Lung (tissue), 16 donors: Measurements from ENCODE around the gene HELZ2. TPM values are rescaled to one million over a fixed set of nuclear protein-coding genes. Genes with fewer than 3 reads are reported as not detected.

ENCODE experiments used
- ATAC-seq: fragments of 200-7000 bp; cut with Tn5 transposase; one replicate; pipeline ENCODE4 v1.9.1; 2020; ENCODE audit warnings: moderate number of reproducible peaks; ENCODE audit not compliant: insufficient read depth, low FRiP score
- DNase-seq, 3 donors: peaks; one replicate each; pipeline ENCODE4 v3.0.0-alpha.2; 2013 to 2017
- H3K27ac ChIP-seq, 2 donors: one replicate each; pipeline ENCODE4 v1.5.1; 2013; ENCODE audit warnings: mild to moderate bottlenecking in 2 of 2, moderate library complexity in 2 of 2, control low read depth in 1 of 2, inconsistent platforms in 1 of 2, low read depth in 1 of 2, low read length in 1 of 2
- H3K27me3 ChIP-seq, 3 donors: one replicate each; pipeline ENCODE4 v1.5.1; 2013; ENCODE audit warnings: low read length in 2 of 3; ENCODE audit not compliant: control insufficient read depth in 3 of 3, insufficient read depth in 3 of 3
- H3K36me3 ChIP-seq, 4 donors: one replicate each; pipeline ENCODE4 v1.5.1; 2013; ENCODE audit warnings: low read length in 4 of 4, mild to moderate bottlenecking in 1 of 4, moderate library complexity in 1 of 4; ENCODE audit not compliant: control insufficient read depth in 4 of 4, insufficient read depth in 4 of 4
- H3K4me1 ChIP-seq, 5 donors: one replicate each; pipeline ENCODE4 v1.5.1; 2013; ENCODE audit warnings: low read length in 5 of 5, mild to moderate bottlenecking in 2 of 5, moderate library complexity in 1 of 5; ENCODE audit not compliant: control insufficient read depth in 5 of 5, insufficient read depth in 5 of 5
- H3K4me3 ChIP-seq: one replicate; pipeline ENCODE4 v1.5.1; 2013; ENCODE audit warnings: mild to moderate bottlenecking, control low read depth, moderate library complexity
- H3K9ac ChIP-seq, 2 donors: one replicate each; pipeline ENCODE4 v1.5.1; 2013; ENCODE audit warnings: low read length in 2 of 2, control low read depth in 1 of 2; ENCODE audit not compliant: insufficient read depth in 1 of 2
- H3K9me3 ChIP-seq, 4 donors: one replicate each; pipeline ENCODE4 v1.5.1; 2013; ENCODE audit warnings: low read length in 3 of 4, mild to moderate bottlenecking in 1 of 4, moderate library complexity in 1 of 4; ENCODE audit not compliant: control insufficient read depth in 4 of 4, insufficient read depth in 3 of 4
- WGBS, 2 donors: extraction: QIAGEN DNeasy Blood & Tissue Kit; methylation state at CpG; one replicate each; pipeline ENCODE4 v1.1.7; 2013; 5-methylcytosine and 5-hydroxymethylcytosine counted together
- long read RNA-seq, 5 donors: transcript quantifications; one replicate each; lab custom pipeline, GENCODE V29; 2026
- polyA plus RNA-seq, 2 donors: library from polyadenylated mRNA; stranded (reverse); fragments of 200-250 nt; gene quantifications; one replicate each; pipeline ENCODE4 v1.2.1, GENCODE V29; 2013
- total RNA-seq, 2 donors: library from RNA; depleted of rRNA in 1 of 2; stranded (reverse); fragments of >200 nt in 1 of 2; gene quantifications; one replicate each; pipeline ENCODE4 v1.2.1, GENCODE V29; 2014 to 2021
- TF ChIP-seq, protein P1 (sequence below): IDR thresholded peaks from 2 replicates; pipeline ENCODE4 v1.5.1; 2012; ENCODE audit warnings: mild to moderate bottlenecking; ENCODE audit errors: control extremely low read depth, extremely low read depth
- donor health status: control.
- donor health status: control.
- donor health status: Bipolar disorder and iron deficiency.
- donor health status: healthy.
- donor health status: DM: yes; HTN: yes; CAD: no.

HELZ2 gene, protein sequence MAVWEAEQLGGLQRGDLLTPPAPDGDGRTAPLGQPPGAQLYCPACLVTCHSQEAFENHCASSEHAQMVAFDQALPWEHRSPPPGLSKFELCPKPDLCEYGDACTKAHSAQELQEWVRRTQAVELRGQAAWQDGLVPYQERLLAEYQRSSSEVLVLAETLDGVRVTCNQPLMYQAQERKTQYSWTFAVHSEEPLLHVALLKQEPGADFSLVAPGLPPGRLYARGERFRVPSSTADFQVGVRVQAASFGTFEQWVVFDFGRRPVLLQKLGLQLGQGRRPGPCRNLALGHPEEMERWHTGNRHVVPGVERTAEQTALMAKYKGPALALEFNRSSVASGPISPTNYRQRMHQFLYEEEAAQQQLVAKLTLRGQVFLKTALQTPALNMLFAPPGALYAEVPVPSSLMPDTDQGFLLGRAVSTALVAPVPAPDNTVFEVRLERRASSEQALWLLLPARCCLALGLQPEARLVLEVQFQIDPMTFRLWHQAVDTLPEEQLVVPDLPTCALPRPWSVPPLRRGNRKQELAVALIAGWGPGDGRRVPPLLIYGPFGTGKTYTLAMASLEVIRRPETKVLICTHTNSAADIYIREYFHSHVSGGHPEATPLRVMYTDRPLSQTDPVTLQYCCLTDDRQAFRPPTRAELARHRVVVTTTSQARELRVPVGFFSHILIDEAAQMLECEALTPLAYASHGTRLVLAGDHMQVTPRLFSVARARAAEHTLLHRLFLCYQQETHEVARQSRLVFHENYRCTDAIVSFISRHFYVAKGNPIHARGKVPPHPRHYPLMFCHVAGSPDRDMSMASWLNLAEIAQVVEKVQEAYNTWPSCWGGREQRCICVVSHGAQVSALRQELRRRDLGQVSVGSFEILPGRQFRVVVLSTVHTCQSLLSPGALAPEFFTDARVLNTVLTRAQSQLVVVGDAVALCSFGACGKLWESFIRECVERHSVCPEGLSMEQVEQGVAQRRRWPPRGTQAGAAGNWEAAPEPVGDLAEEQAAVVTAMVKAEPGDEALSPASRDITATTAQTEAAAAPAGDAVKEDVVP (N-terminal part only)
- 10 to 100 TPM; 24.4 to 47.2 TPM for total RNA-seq
- 10 to 100 TPM in 1 of 2 donors, 1 to 10 TPM in 1; 9.0 to 26.4 TPM for polyA plus RNA-seq
- long read RNA-seq, donor 1, full-length matches to known transcripts, result 1 of 1 reads
- long read RNA-seq, donor 1, partial matches to known transcripts, result 0 of 1 reads
- long read RNA-seq, donor 1, other reads (novel, unspliced or antisense), result 0 of 1 reads
- long read RNA-seq, donor 2, result 0 reads
- long read RNA-seq, donor 3, result 0 reads
- long read RNA-seq, donor 4, result 0 reads
- long read RNA-seq, donor 5, result 0 reads

DNA sequence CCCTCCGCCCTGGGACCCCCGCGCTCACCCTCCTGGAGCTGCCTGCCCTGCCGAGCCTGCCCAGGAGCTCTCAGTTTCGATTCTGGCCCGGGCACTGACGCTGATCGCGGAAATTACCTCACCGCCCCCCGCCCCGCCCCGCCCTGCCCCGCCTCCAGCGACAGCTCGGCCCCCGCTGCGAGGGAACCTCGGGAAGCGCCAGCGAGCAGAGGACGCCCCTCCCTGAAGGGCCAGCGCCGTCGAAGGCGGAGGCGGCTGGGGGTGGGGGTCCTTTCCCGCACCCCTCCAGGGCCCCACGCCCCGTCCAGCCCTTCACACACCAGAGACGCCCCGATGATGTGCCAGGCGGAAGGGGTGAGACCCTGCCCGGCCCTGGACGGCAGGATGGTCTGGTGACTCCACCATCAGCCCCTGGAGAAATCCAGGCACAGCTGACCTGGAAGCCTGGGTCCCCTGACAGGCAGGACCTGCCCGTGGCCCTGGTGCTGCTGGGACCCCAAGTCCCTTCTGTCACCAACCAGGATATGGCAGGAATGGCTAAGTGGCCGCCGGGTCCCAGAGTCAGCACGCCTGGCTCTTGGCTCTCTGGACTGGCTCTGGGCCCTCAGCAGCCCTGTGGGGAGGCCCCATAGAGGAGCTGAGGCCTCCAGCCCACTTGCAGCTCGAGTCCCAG lies at the start of gene HELZ2:
HELZ2 (minus strand) TSS at position 84 of the 673 bp plus-strand sequence. CDS start 1,854 bp downstream, outside the sequence.
- Histone ChIP-seq H3K27me3 (peaks cover 0 to 3% (median 0%) of the 10 kb centered on the region in 3 donors), H3K4me3 (peak within 1 kb of the TSS; percentile 77), H3K9me3 (no peaks in the 10 kb centered on the region), H3K27ac (peak within 1 kb of the TSS; percentile 68 to 86), H3K36me3 (peaks cover 0 to 12% (median 0%) of the 10 kb centered on the region in 4 donors), H3K4me1 (peaks cover 0 to 17% (median 0%) of the 10 kb centered on the region in 5 donors), H3K9ac (peak within 1 kb of the TSS; percentile 71 to 73)
- 8 to 17% methylated on average over 20 to 40 of the region's 40 CpGs for WGBS, 2 donors
- ATAC-seq (peak; percentile 86), DNase-seq (peak; percentile 81 to 88 (median 82))
- TF ChIP-seq, protein P1, sequence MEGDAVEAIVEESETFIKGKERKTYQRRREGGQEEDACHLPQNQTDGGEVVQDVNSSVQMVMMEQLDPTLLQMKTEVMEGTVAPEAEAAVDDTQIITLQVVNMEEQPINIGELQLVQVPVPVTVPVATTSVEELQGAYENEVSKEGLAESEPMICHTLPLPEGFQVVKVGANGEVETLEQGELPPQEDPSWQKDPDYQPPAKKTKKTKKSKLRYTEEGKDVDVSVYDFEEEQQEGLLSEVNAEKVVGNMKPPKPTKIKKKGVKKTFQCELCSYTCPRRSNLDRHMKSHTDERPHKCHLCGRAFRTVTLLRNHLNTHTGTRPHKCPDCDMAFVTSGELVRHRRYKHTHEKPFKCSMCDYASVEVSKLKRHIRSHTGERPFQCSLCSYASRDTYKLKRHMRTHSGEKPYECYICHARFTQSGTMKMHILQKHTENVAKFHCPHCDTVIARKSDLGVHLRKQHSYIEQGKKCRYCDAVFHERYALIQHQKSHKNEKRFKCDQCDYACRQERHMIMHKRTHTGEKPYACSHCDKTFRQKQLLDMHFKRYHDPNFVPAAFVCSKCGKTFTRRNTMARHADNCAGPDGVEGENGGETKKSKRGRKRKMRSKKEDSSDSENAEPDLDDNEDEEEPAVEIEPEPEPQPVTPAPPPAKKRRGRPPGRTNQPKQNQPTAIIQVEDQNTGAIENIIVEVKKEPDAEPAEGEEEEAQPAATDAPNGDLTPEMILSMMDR, result no peak

DNA sequence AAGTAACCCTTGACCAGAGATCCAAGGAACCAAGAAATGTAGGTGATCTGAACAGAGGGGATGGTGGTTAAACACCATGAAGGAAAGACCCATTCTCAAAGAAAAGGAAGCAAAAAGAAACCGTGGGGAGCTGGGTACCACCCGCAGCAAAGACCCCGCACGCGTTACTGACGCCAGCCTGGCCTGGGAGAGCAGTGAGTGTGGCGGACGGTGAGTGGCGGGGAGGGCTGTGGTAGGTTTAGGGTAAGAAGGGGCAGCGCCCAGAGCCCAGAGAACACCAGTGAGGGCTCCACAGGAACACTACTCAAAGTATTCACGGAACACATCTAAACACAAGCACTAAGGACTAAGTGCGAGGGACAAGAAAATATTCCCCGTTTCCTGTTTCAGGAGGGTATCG lies 48.7 kb upstream of the HELZ2 start:
- H3K9ac ChIP-seq, result no peak overlapping the region
- H3K36me3 ChIP-seq, result peaks cover 0 to 17% (median 3%) of the 10 kb centered on the region in 4 donors
- no peaks in the 10 kb centered on the region for H3K9me3 ChIP-seq
- TF ChIP-seq, protein P1, result no peak
- H3K27ac ChIP-seq, result no peak overlapping the region
- ATAC-seq (no peak), DNase-seq (no peak)
- no peaks in the 10 kb centered on the region for H3K27me3 ChIP-seq
- no peak overlapping the region for H3K4me3 ChIP-seq
- WGBS, 2 donors, result 93 to 95% methylated on average over 14 of the region's 14 CpGs
- peaks cover 0 to 6% (median 0%) of the 10 kb centered on the region in 5 donors for H3K4me1 ChIP-seq

DNA sequence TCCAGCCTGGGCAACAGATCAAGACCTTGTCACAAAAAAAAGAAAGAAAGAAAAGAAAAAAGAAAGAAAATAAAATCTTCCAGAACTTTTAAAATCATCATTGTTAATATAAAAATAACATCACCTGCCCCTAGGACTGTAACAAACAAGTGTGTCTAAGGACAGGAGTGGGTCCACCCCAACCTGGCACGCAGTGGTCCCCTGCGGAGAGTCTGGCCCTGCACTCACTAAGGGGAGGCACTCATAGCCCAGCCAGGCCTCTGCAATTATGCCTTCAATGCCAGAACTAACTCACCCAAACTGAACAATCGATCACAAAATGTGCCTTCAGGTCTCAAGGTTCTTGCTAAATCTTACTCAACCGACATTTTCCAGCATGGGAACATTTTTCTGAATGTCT lies 48.1 kb upstream of the HELZ2 start:
- TF ChIP-seq, protein P1, result no peak
- Histone ChIP-seq H3K36me3 (peaks cover 0 to 23% (median 5%) of the 10 kb centered on the region in 4 donors), H3K9ac (no peak overlapping the region), H3K27me3 (no peaks in the 10 kb centered on the region), H3K9me3 (no peaks in the 10 kb centered on the region), H3K27ac (no peak overlapping the region), H3K4me1 (peaks cover 0 to 6% (median 0%) of the 10 kb centered on the region in 5 donors), H3K4me3 (no peak overlapping the region)
- no peak for ATAC-seq
- DNase-seq, result no peak
- 92 to 98% methylated on average over 4 of the region's 4 CpGs for WGBS, 2 donors
